T-helper 2 cell (primary cell): ENCODE results near the gene GBE1.

ENCODE experiments used
- DNase-seq, 5 experiments: peaks; one replicate each; pipeline versions ENCODE4 v3.0.0 to v3.0.0-alpha.2; 2012 to 2022

Gene GBE1

GRCh38 chr3:81462921-81463320, 298.5 kb downstream of the GBE1 start:
- no peak for DNase-seq

- no peak for DNase-seq
Measured at GRCh38 chr3:81459733-81460132, 301.7 kb downstream of the GBE1 start.

GRCh38 chr3:81452418-81452817, 309.0 kb downstream of the GBE1 start:
- no peak for DNase-seq

- no peak for DNase-seq
Measured at GRCh38 chr3:81451611-81452010, 309.8 kb downstream of the GBE1 start.

GRCh38 chr3:81451140-81451539, 310.3 kb downstream of the GBE1 start:
- DNase-seq = no peak

GRCh38 chr3:81446806-81447205, 314.6 kb downstream of the GBE1 start:
- DNase-seq = no peak

GRCh38 chr3:81445712-81446111, 315.7 kb downstream of the GBE1 start:
- no peak for DNase-seq

GRCh38 chr3:81444817-81445460, 316.5 kb downstream of the GBE1 start:
- DNase-seq = no peak

- DNase-seq = no peak
Measured at GRCh38 chr3:81443958-81444357, 317.5 kb downstream of the GBE1 start.

- no peak for DNase-seq
Measured at GRCh38 chr3:81443457-81443782, 318.0 kb downstream of the GBE1 start.

GRCh38 chr3:81442758-81443456, 318.5 kb downstream of the GBE1 start:
- no peak for DNase-seq

GRCh38 chr3:81440661-81441060, 320.8 kb downstream of the GBE1 start:
- no peak for DNase-seq
